Astrocyte (in vitro differentiated cells and primary cell): ENCODE measurements around the gene CLCN6.

Source experiments
- CTCF ChIP-seq: IDR thresholded peaks from 2 replicates; pipeline ENCODE4 v1.5.1; 2011; ENCODE audit warnings: low read depth, mild to moderate bottlenecking, inconsistent platforms, low read length, moderate library complexity; ENCODE audit not compliant: insufficient read depth
- EZH2 ChIP-seq: IDR thresholded peaks from 2 replicates; pipeline ENCODE4 v1.6.1; 2012; ENCODE audit warnings: mild to moderate bottlenecking, low read length, inconsistent platforms; ENCODE audit not compliant: insufficient read depth

- TF ChIP-seq EZH2 = no peak
- TF ChIP-seq CTCF = no peak
These were observed 75.1 kb downstream of the CLCN6 start for GRCh38 chr1:11880911-11881748.
